Type B pancreatic cell (in vitro differentiated cells): Measurements from ENCODE around the gene ATRNL1. TPM values are rescaled to one million over a fixed set of nuclear protein-coding genes. Genes with fewer than 3 reads are reported as not detected.

ENCODE experiments used
- DNase-seq: peaks from one replicate; pipeline ENCODE4 v3.0.0; 2021; ENCODE audit warnings: mixed read lengths; ENCODE audit not compliant: unreplicated experiment; ENCODE audit errors: extremely low spot score
- H3K27ac Mint-ChIP-seq: 2 replicates; pipeline ENCODE4 v1.8.0; 2021; ENCODE audit warnings: mild to moderate bottlenecking, mixed read lengths
- H3K27me3 Mint-ChIP-seq: 2 replicates; pipeline ENCODE4 v1.8.0; 2021; ENCODE audit warnings: mixed read lengths
- H3K36me3 Mint-ChIP-seq: 2 replicates; pipeline ENCODE4 v1.8.0; 2021; ENCODE audit warnings: mixed read lengths
- H3K4me1 Mint-ChIP-seq: one replicate; pipeline ENCODE4 v1.8.0; 2021; ENCODE audit warnings: mixed read lengths; ENCODE audit not compliant: unreplicated experiment
- H3K4me3 Mint-ChIP-seq: 2 replicates; pipeline ENCODE4 v1.8.0; 2021; ENCODE audit warnings: mild to moderate bottlenecking, mixed read lengths
- H3K9me3 Mint-ChIP-seq: 2 replicates; pipeline ENCODE4 v1.8.0; 2021; ENCODE audit warnings: mixed read lengths
- CTCF ChIP-seq: fragments of 200-600 bp; sonication (generic); conservative IDR thresholded peaks from 2 replicates; pipeline ENCODE4 v1.5.0; 2021; ENCODE audit warnings: antibody characterized with exemption, mild to moderate bottlenecking
- total RNA-seq: library from RNA; stranded (reverse); gene quantifications from 2 replicates; pipeline ENCODE4 v1.2.1, GENCODE V29; 2021; ENCODE audit warnings: low replicate concordance

ATRNL1 gene
- total RNA-seq, 1 donor from 2014 or later, result 38.4 TPM

GRCh38 chr10:115982526-115982925 is 889.4 kb downstream of the ATRNL1 start:
- H3K27me3 Mint-ChIP-seq, result peaks cover 42% of the 10 kb centered on the region
- no peaks in the 10 kb centered on the region for H3K36me3 Mint-ChIP-seq
- peaks cover 10% of the 10 kb centered on the region for H3K9me3 Mint-ChIP-seq
- H3K27ac Mint-ChIP-seq, result no peak overlapping the region
- peaks cover 15% of the 10 kb centered on the region for H3K4me1 Mint-ChIP-seq
- H3K4me3 Mint-ChIP-seq, result no peak overlapping the region
- no peak for TF ChIP-seq CTCF
- DNase-seq, result no peak

- H3K4me1 Mint-ChIP-seq, result peaks cover 13% of the 10 kb centered on the region
- peaks cover 47% of the 10 kb centered on the region for H3K27me3 Mint-ChIP-seq
- H3K4me3 Mint-ChIP-seq, result no peak overlapping the region
- peaks cover 12% of the 10 kb centered on the region for H3K9me3 Mint-ChIP-seq
- DNase-seq, result no peak
- H3K27ac Mint-ChIP-seq, result no peak overlapping the region
- TF ChIP-seq CTCF, result no peak
- no peaks in the 10 kb centered on the region for H3K36me3 Mint-ChIP-seq
These were observed 892.6 kb downstream of the ATRNL1 start for GRCh38 chr10:115985786-115986185.

- no peak for DNase-seq
- Mint-ChIP-seq H3K27ac (no peak overlapping the region), H3K36me3 (no peaks in the 10 kb centered on the region), H3K4me1 (peaks cover 10% of the 10 kb centered on the region), H3K27me3 (peaks cover 46% of the 10 kb centered on the region), H3K4me3 (no peak overlapping the region), H3K9me3 (peaks cover 18% of the 10 kb centered on the region)
- no peak for TF ChIP-seq CTCF
These were observed 895.2 kb downstream of the ATRNL1 start for GRCh38 chr10:115988380-115988779.

- no peak for DNase-seq
- no peak for TF ChIP-seq CTCF
- Mint-ChIP-seq H3K4me3 (no peak overlapping the region), H3K4me1 (peaks cover 10% of the 10 kb centered on the region), H3K27me3 (peaks cover 47% of the 10 kb centered on the region), H3K27ac (no peak overlapping the region), H3K36me3 (no peaks in the 10 kb centered on the region), H3K9me3 (peaks cover 14% of the 10 kb centered on the region)
These were observed 896.5 kb downstream of the ATRNL1 start for GRCh38 chr10:115989621-115990020.

- Mint-ChIP-seq H3K27me3 (peaks cover 48% of the 10 kb centered on the region), H3K4me1 (peaks cover 10% of the 10 kb centered on the region), H3K9me3 (peaks cover 16% of the 10 kb centered on the region), H3K27ac (no peak overlapping the region), H3K36me3 (no peaks in the 10 kb centered on the region), H3K4me3 (no peak overlapping the region)
- TF ChIP-seq CTCF, result no peak
- no peak for DNase-seq
These were observed 899.2 kb downstream of the ATRNL1 start for GRCh38 chr10:115992236-115992986.
